MM.1S (cell line): Measurements from ENCODE around the gene LZTS3.

Experiments
- EZH2 ChIP-seq: fragments of 300-600 bp; sonication (generic); optimal IDR thresholded peaks from 2 replicates; pipeline ENCODE3; 2017; ENCODE audit warnings: low read depth, mild to moderate bottlenecking, antibody characterized with exemption, low read length, mixed read lengths
- TF ChIP-seq, protein P1 (sequence below): fragments of 300-600 bp; sonication (generic); IDR thresholded peaks from 2 replicates; pipeline ENCODE4 v1.5.1; 2016; ENCODE audit warnings: antibody characterized with exemption, low read length, mixed read lengths

- TF ChIP-seq, protein P1, sequence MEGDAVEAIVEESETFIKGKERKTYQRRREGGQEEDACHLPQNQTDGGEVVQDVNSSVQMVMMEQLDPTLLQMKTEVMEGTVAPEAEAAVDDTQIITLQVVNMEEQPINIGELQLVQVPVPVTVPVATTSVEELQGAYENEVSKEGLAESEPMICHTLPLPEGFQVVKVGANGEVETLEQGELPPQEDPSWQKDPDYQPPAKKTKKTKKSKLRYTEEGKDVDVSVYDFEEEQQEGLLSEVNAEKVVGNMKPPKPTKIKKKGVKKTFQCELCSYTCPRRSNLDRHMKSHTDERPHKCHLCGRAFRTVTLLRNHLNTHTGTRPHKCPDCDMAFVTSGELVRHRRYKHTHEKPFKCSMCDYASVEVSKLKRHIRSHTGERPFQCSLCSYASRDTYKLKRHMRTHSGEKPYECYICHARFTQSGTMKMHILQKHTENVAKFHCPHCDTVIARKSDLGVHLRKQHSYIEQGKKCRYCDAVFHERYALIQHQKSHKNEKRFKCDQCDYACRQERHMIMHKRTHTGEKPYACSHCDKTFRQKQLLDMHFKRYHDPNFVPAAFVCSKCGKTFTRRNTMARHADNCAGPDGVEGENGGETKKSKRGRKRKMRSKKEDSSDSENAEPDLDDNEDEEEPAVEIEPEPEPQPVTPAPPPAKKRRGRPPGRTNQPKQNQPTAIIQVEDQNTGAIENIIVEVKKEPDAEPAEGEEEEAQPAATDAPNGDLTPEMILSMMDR = no peak
- TF ChIP-seq EZH2 = no peak
Measured at GRCh38 chr20:3183896-3184612, 10.7 kb upstream of the LZTS3 start.
